Posterior cingulate gyrus (tissue), 11 donors: Measurements from ENCODE around the gene LANCL2.

ENCODE experiments used
- DNase-seq, 10 donors: peaks; one replicate each; pipeline versions ENCODE4 v3.0.0 to v3.0.0-alpha.2; 2020 to 2021; ENCODE audit warnings: mixed read lengths in 3 of 10
- intact Hi-C: fragments of 100-400 bp; cut with DNase I; formaldehyde crosslinking; loops from one replicate; pipeline ENCODE4 v1.15.1; 2023

The LANCL2 gene

GRCh38 chr7:55361560-55361959, 3.6 kb upstream of the LANCL2 start:
- intact Hi-C loops: loop anchor here (10.0 kb wide), 1 partner anchor 203 kb away; no protein-coding TSS in a partner anchor
- DNase-seq: no peak

GRCh38 chr7:55362927-55363326, 2.2 kb upstream of the LANCL2 start:
- no peak for DNase-seq
- intact Hi-C loops: loop anchor here (2.0 to 10.0 kb wide), 2 partner anchors 82 to 202 kb away; no protein-coding TSS in a partner anchor

- intact Hi-C loops: loop anchor here (2.0 to 10.0 kb wide), 3 partner anchors 75 to 201 kb away; no protein-coding TSS in a partner anchor
- no peak for DNase-seq
Observed at GRCh38 chr7:55363386-55364170, 1.6 kb upstream of the LANCL2 start.

DNA sequence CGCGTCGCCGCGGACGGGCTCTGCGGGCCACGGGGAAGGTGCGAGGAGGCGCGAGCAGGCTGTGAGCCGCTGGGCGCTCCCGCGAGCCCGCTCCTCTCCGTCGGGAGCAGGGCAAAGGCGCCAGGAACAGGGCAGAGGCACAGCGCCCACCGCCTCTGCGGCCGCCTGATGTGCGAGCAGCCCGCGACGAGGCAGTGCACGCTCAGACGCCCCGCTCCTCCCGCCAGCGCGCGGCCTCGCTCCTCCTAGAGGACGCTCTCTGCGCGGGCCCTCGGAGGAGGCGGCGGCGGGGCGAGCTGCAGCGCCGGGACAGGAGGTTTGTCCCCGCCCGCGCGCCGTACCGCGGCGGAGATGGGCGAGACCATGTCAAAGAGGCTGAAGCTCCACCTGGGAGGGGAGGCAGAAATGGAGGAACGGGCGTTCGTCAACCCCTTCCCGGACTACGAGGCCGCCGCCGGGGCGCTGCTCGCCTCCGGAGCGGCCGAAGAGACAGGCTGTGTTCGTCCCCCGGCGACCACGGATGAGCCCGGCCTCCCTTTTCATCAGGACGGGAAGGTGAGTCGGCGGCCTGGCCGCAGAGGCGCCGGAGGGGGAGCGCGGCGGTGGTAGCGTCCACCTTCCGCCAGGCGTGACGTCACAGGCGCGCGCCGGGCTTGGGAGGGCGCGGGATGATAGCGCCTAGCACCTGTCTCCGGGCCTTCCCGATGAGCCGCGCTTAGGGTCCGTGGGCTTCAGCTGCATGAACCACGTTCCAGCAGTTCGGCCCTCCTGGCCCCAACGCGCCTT, 731 bp downstream of the LANCL2 start:
- intact Hi-C loops: loop anchor here (2.0 to 10.0 kb wide), 4 partner anchors 51 to 604 kb away; no protein-coding TSS in a partner anchor

DNA sequence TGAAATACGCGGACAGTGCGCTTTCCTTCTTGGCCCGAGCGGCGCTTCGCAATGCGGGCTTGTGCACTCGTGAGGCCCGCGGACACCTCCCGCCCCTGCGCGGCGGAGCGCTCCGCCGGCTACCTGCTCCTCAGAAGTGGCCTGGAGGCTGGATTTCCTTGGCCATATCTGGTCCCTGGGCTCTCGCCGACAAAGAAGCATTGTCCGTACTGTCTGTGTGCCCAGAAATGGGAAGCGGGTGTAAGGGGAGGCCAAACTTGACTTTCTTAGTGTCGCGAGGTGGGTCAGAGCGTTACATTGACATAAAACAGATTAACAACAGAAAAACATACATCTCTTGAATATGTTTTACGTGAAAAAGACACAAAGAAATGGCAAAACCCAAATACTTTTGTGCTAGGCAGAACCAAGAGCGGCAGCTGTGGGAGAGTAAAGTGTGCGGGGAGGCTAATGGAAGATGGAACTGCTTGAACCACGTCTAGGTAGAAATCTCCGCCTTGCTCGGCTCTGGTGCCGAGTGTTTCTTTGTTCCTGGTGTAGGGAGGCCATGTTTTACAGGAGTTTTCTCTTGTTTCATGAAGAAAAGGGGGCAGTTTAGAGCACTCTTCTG, 1.4 kb downstream of the LANCL2 start:
- DNase-seq: no peak
- intact Hi-C loops: loop anchor here (5.0 to 10.0 kb wide), 3 partner anchors 51 to 604 kb away; no protein-coding TSS in a partner anchor

More for the DNA sequence above, 731 bp downstream of the LANCL2 start:
- peak; percentile 90 to 99 (median 95) for DNase-seq

DNA sequence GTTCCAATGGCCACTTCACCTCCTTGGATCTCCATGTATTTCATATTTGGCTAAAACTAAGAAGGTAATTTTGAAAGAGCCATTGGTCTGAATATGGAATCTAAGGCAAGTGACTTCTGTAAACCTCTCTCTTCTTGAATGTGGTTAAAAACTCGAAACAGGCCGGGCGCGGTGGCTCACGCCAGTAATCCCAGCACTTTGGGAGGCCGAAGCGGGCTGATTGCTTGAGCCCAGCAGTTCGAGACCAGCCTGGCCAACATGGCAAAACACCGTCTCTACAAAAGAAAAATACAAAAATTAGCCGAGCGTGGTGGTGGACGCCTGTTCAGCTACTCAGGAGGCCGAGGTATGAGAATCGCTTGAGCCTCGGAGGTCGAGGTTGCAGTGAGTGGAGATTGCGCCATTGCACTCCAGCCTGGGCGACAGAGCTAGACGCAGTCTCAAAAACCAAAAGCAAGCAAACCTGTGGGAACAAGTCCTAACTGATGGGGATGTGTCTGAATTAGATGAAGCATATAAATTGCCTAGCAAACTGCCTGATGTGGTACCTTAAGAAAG, 2.2 kb downstream of the LANCL2 start:
- DNase-seq: no peak
- intact Hi-C loops: loop anchor here (5.0 to 10.0 kb wide), 3 partner anchors 50 to 605 kb away; no protein-coding TSS in a partner anchor

DNA sequence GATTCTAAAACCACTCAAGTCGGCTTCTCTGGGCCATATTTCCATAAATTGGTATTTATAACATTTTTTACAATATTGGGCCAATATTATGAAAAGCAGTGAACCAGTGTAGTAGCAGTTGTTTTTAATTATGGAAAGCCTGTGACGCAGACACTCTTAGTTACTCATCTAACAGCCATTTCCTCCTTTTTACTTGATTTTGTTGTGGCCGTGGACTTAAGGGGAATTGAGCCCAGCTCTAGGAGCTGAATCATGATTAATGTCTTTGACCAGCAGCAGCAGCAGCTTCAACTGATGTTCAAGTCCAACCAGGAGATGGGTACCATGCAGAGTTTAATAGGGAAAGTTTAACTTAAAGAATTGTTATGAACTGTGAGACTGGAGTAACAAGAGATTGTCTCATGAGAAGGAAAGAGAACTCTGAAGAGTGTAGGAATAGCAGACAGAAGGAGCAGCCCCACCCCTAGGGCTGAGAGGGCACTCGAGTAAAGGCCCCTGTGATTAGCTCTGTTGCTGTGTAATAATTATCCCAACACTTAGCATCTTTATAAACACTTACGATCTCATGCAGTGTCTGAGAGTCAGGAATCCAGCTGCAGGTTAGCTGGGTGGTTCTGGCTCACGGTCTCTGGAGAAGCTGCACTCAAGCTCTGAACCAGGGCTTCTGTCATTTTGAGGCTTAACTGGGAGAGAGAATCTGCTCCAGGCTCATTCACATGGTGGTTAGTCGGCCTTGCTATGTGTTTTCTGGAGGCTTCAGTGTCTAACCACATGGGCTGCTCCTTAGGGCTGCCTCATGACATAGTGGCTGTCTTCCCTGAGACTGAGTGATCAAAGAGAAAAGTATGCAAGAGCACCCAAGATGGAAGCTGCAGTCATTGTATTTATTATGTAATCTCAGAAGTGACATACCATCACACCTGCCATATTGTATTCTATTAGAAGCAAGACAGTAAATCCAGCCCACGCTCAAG, 4.6 kb downstream of the LANCL2 start:
- no peak for DNase-seq
- intact Hi-C loops: loop anchor here (5.0 to 10.0 kb wide), 3 partner anchors 48 to 607 kb away; no protein-coding TSS in a partner anchor

DNA sequence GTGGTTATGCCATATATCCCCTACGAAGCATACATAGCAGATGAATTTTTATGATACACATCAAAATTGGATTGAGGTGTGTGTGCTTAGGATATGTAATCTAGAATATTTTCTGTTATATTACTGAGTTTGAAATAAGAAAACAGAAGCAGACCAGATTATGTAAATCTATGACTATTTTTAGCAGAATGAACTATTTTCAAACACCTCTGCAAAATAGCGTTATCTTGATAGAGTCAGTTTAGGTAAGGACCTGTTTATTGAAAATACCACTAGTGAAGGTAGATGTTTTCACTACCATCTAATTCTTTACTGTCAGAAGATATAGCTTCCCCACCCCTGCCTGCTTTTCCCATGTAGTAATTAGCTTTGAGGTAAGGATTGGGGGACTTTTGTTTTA, 9.1 kb downstream of the LANCL2 start:
- DNase-seq: no peak
- intact Hi-C loops: no loop called here

- intact Hi-C loops: no loop called here
- no peak for DNase-seq
Observed at GRCh38 chr7:55375237-55375636, 10.1 kb downstream of the LANCL2 start.

DNA sequence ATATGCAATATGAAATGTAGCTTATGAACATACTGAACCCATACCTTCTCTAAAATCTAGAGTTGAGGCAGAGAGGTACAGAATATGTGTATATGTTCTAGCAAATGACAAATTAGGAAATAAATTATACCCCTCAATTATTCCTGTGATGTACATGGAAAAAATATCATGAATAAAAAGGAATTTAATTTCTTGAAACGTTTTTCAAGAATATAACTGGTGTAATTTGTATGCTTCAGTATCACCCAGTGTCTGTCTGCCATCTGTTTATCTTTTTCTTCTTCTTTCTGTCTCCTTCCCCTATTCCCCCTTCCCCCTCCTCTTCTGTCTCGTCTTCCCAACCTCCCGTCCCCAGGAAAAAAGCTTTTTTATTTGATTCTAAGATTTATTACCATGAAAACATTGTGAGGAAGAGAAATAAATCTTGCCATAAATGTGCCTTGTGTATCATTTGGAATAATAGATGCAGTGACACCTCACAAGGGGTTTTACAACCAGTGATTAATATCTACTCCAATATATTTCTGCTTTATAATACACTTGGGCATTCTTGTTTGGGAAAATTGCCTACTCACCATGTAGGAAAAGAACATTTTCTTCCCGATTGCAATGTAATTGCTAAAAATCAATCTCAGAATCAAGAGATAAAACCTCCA, 12.2 kb downstream of the LANCL2 start:
- DNase-seq: no peak
- intact Hi-C loops: no loop called here

DNA sequence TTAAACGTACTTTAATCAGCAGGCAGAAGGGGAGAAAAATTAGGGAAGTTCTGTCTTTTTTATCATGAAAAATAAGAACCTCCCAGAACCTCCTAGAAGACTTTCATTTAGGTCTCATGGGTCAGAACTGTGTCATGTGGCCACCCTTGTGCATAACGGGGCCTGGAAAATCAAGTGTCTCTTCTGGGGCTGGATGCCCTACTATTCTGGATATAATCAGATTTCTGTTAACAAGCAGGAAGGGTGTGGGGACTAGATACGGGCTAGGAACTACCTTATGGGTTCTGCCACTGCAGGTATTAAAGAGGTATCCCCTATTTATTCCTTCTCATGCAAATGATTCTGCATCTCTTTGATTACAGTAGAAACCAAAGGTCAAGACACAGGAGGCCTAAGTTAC, 14.1 kb downstream of the LANCL2 start:
- no peak for DNase-seq
- intact Hi-C loops: no loop called here

DNA sequence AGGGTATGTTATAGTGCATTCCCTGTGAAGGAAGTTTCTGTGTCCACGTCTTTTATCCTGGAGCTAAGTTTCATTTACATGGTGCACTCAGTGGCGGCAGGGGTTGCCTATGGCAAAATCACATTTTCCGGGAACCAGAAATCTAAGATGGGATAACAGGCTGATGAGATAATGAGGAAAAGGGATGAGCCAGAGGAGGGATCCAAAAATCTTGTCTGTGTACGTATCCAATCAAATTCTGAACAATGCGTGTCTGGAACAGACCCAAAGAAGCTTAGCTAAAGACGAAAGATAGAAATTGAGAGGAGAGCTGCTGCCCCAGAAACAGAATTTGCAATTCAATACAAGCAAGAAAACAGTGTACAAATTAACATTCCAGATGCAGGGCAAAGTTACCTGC, 16.1 kb downstream of the LANCL2 start:
- no peak for DNase-seq
- intact Hi-C loops: no loop called here

DNA sequence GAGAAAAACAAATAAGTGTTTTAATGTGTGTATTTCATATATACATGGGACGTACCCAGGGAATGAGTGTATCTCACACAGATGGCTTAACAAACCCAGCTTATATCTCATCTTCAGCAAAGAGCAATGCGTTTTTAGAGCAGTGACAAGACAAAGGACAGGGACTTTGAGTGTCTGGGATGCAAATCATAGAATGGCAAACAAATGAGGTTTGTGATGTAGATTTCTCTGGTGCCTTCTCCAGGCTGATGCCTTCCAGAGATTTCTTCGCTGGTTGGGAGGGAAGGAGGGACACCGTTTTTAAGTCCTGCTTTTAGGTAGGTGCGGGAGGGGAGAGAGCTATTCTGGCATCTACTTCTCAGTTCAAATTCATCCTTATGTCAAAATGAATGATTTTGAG, 16.6 kb downstream of the LANCL2 start:
- intact Hi-C loops: no loop called here
- peak in 1 of 10 donors; percentile 26 for DNase-seq

GRCh38 chr7:55382251-55382650, 17.1 kb downstream of the LANCL2 start:
- no peak for DNase-seq

GRCh38 chr7:55386541-55386940, 21.4 kb downstream of the LANCL2 start:
- intact Hi-C loops: no loop called here
- no peak for DNase-seq

More at GRCh38 chr7:55382251-55382650, 17.1 kb downstream of the LANCL2 start:
- intact Hi-C loops: no loop called here

DNA sequence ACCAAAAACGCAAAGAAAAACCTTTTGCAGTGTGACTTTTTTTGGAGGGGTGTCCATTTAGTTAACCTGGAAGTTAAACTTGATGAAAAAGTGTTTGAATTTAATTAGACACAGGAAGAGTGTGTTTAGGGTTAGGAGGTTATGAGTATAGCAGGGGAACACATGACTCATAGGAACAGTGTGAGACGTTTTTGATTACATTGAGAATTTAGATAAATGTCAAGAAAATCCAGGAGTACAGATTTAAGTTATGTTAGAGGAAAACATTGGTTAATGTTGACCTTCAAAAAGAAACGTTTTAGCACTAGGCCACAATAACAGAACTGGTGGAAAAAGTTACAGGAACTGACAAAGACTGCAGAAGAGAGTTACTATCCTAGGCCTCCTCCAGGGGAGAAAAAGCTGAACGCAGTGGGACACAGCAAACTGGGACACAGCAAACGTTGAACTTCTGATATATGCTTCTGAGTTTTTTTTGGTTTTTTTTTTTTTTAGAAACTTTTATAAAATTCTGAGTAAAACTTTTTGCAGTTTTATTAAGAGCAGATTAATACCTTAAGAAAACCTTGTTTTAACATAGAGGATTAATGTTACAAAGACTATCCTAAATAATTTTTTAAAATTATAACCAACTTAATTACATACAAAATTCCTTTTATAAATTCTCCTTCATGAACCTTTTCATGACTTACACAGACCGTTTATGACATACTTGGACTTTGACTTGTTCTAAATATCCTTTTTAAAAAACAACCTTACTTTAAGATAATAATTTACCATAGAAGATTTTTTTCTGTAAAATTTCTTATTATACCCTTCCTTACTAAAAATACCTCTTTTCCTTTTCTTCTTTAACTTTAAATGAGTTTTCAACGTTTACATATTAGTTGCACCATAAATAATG, 22.2 kb downstream of the LANCL2 start:
- intact Hi-C loops: no loop called here
- DNase-seq: no peak

DNA sequence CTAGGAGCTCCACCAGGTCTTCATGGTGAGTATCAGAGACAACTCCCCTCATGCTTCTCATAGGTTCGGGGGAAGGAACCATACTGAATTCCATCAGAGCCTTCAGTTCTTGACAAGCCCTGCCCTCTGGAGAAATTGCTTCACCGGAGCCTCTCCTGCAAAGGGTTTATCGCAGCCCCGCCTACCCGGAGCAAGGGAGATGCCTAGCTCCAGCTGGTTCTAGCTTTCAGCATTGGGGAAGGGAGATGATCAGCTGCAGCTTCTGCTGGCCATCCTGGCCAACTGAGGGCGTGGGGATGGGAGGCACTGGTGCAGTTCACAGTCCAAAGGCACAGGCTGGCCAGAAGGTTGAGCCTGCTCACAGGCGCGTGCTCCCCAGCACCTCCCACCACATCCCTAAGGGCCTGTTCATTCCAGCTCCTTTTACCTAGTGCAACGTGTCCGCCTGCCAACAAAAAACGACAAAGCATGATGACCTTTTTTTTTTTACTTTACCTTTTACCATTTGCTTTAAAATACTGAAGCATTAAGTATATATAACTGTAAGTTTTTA, 31.2 kb downstream of the LANCL2 start:
- DNase-seq: no peak
- intact Hi-C loops: no loop called here
